IPS-18a (cell line): ENCODE measurements around the gene NMNAT2.
"Not testable (repeated sequence)": the region's sequence is repeated elsewhere in the genome, so short reads cannot be mapped to it uniquely, and the experiment has no call there.

Source experiments
- H3K27ac ChIP-seq: one replicate; pipeline ENCODE4 v1.5.1; 2013; ENCODE audit warnings: low read length
- H3K27me3 ChIP-seq: one replicate; pipeline ENCODE4 v1.6.1; 2013; ENCODE audit warnings: mild to moderate bottlenecking, low read length; ENCODE audit not compliant: control insufficient read depth, insufficient read depth
- H3K36me3 ChIP-seq: one replicate; pipeline ENCODE4 v1.6.1; 2013; ENCODE audit warnings: low read depth, low read length; ENCODE audit not compliant: control insufficient read depth
- H3K4me1 ChIP-seq: one replicate; pipeline ENCODE4 v1.6.1; 2013; ENCODE audit warnings: low read depth, low read length; ENCODE audit not compliant: control insufficient read depth
- H3K4me3 ChIP-seq: one replicate; pipeline ENCODE4 v1.5.1; 2013; ENCODE audit warnings: low read length
- H3K9ac ChIP-seq: one replicate; pipeline ENCODE4 v1.6.1; 2013; ENCODE audit warnings: mild to moderate bottlenecking, low read length, moderate library complexity
- H3K9me3 ChIP-seq: one replicate; pipeline ENCODE4 v1.6.1; 2013; ENCODE audit warnings: low read depth, low read length; ENCODE audit not compliant: control insufficient read depth

NMNAT2 gene

DNA sequence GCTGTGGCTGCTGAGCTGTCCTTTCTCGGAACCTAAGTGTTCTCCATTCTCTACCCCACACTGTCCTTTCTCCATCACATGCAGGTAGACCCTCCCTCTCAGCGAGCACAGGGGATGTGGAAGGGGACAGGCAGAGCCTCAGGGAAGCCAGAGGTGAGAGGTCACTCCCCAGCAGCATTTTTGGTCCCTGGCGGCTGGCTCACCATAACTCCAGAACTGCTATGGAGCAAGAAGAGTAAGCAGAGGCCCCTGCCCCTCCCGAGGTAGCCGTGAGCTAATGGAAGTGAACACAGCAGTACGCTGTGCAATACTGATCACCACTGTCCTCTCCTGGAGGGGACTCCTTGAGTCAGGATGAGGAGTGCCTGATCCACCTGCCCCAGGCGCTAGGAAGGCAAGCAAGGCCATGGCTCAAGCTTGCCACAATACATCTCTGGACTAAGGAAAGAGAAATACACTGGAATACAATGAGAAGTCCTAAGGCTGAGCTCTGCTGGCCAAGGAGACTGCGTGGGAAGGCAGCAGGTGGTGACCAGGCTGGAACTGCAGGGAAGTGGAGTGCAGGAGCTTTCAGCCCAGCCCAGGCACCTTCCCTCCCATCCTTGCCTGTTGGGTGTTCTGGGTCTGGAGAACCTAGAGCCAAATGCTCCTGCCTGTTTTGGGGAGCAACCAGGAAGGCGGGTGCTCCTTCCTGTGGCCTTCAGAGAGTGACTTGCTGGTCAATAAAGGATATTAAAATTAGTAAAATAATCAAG, 135.9 kb downstream of the NMNAT2 start:
- no peak overlapping the region for H3K4me3 ChIP-seq
- peaks cover 26% of the 10 kb centered on the region for H3K4me1 ChIP-seq
- H3K9me3 ChIP-seq: no peaks in the 10 kb centered on the region
- no peaks in the 10 kb centered on the region for H3K27me3 ChIP-seq
- H3K9ac ChIP-seq: no peak overlapping the region
- H3K27ac ChIP-seq: no peak overlapping the region
- H3K36me3 ChIP-seq: no peaks in the 10 kb centered on the region

DNA sequence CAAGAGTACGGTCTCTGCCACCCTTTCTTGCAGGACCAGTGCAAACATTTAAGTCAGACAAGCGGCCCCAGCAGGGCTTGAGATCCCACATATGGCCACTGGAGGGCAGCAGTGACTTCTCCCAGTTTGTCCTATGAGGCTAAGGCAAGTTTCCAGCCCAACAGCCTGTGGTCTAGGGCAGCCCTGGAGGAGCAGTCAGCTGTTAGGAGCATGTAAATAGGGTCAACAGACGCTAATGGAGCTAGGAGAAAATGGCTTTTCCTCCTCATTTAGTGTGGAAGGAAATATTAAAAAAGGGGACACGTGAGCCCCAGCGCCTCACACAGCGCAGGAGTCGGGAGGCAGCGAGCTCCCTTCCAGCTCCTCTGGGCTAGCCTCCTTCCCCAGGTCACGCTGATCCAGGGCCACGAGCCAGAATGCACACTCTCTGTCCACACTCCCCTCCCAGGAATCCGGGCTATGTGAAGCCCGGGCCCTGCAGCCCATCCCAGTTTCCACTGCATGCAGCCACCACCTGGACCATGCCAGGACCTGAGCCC, 136.6 kb downstream of the NMNAT2 start:
- Histone ChIP-seq H3K4me1 (peaks cover 26% of the 10 kb centered on the region), H3K36me3 (no peaks in the 10 kb centered on the region), H3K9me3 (no peaks in the 10 kb centered on the region), H3K4me3 (no peak overlapping the region), H3K27ac (no peak overlapping the region), H3K9ac (no peak overlapping the region), H3K27me3 (no peaks in the 10 kb centered on the region)

DNA sequence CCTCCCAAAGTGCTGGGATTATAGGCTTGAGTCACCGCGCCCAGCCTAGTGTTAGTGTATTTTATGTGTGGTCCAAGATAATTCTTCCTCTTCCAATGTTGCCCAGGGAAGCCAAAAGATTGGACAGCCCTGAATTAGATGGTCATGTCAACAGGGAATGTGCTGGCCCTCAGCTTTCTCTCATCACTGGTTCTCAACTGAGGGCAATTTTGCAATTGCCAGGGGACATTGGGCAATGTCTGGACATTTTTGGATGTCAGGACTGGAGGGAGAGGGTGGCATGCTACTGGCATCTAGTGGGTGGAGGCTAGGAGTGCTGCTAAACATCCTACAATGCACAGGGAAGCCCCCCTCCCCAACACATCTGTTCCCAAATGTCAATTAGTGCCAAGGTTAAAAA, 137.1 kb downstream of the NMNAT2 start:
- Histone ChIP-seq H3K27me3 (no peaks in the 10 kb centered on the region), H3K9me3 (no peaks in the 10 kb centered on the region), H3K9ac (no peak overlapping the region), H3K27ac (no peak overlapping the region), H3K36me3 (no peaks in the 10 kb centered on the region), H3K4me1 (peaks cover 26% of the 10 kb centered on the region), H3K4me3 (no peak overlapping the region)

DNA sequence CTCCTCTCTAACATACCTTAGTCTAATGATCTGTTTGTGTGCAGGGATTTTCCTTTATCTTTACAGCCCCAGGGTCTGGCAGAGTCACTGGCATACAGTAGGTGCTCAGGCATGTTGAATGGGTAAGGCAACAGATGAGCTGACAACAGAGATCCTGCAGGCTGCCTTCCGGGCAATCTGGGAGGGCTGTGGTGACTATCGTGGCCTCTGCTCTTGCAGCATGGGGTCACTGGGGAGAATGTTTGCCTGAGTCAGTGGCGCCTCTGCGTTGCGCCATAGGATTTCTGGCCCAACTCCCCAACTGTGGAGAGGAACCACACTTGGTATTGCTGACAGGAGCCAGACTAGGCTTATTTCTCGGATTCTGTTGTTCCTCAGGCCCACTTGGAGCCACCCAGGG, 138.3 kb downstream of the NMNAT2 start:
- Histone ChIP-seq H3K27ac (no peak overlapping the region), H3K4me3 (no peak overlapping the region), H3K27me3 (no peaks in the 10 kb centered on the region), H3K4me1 (peaks cover 26% of the 10 kb centered on the region), H3K9ac (no peak overlapping the region), H3K9me3 (no peaks in the 10 kb centered on the region), H3K36me3 (no peaks in the 10 kb centered on the region)

DNA sequence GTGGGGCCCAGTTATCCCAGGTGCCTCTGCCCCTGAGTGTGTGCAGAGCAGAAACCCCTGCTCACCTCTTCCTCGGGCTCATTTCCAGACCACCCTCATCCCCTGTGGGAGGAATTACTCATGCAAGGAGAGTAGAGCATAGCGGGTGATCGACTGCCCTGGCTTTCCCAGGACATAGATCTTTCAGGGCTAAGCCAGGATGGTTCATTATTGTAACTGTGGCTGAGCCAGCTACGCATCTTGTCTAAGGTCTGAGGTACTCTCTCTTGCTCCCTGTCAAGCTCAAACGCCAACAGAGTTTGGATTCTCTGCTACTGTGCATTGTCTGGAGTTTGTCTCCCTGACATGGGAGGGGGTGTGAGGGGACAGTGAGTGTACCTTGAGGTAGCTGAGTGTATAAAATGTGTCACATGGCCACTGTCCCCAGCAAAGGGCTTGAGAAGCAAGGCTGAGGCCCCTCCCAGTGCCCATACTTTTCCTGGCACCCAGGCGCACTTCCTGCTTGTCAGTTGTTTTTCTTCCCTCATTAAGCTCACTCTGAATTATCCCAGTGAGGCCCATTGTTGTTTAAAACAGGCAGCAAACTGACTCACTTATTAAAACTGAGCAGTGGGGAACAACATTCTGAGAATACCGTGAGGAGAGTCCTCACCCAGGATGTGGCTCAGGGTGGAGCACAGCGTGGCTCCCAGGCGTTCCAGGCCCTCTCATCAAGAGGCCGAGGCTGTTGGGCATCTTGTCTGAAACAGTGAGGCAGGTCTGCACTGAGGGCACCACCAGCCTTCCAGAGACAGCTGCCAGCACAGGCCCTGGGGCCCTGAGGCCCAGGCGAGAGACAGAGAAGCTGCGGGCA, 139.2 kb downstream of the NMNAT2 start:
- Histone ChIP-seq H3K9ac (no peak overlapping the region), H3K9me3 (no peaks in the 10 kb centered on the region), H3K27me3 (no peaks in the 10 kb centered on the region), H3K4me3 (no peak overlapping the region), H3K4me1 (peaks cover 26% of the 10 kb centered on the region), H3K36me3 (no peaks in the 10 kb centered on the region), H3K27ac (no peak overlapping the region)

DNA sequence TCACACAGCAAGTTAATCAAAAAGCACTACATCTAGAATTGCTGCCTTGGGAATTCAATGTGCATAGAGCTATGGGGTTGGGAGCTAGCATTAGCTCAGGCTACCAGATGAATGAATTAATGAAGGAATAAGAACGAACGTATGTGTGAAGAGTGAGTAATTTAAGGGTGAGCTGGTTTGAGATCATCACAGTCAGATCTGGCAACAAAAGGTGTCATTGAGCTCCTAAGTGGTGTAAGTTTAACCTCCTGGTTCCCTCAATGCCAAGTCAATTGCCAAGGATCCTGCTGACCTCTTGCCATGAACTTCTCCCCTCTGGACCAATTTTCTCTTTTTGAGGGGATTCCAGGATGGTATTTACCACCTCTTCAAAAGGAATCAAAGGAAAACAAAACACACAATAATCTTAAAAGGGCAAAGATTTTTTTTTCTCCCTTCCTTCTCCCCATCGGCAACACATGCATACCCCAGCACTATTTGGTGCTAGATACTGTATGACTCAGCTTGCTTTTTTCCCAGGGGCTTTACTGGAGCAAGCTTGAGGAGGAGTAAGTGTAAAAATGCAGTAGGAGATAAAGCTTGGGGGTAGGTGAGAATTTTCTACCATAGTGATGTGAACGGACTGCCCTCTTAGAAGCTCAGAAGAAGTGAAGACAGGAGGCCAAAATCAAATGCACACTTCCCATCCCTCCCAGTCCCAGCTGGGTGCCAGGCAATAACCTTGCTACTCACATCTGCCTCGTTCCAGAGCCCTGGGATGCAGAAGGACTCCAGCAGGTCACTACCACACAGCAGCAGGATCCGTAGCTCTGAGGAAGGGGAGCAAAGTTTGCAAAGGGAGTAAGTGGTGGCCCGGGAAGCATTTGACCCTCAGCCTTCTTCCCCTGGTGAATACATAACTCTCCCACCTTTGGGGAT, 140.1 kb downstream of the NMNAT2 start:
- Histone ChIP-seq H3K4me3 (no peak overlapping the region), H3K9ac (no peak overlapping the region), H3K27ac (no peak overlapping the region), H3K27me3 (no peaks in the 10 kb centered on the region), H3K9me3 (no peaks in the 10 kb centered on the region), H3K36me3 (no peaks in the 10 kb centered on the region), H3K4me1 (peaks cover 26% of the 10 kb centered on the region)

DNA sequence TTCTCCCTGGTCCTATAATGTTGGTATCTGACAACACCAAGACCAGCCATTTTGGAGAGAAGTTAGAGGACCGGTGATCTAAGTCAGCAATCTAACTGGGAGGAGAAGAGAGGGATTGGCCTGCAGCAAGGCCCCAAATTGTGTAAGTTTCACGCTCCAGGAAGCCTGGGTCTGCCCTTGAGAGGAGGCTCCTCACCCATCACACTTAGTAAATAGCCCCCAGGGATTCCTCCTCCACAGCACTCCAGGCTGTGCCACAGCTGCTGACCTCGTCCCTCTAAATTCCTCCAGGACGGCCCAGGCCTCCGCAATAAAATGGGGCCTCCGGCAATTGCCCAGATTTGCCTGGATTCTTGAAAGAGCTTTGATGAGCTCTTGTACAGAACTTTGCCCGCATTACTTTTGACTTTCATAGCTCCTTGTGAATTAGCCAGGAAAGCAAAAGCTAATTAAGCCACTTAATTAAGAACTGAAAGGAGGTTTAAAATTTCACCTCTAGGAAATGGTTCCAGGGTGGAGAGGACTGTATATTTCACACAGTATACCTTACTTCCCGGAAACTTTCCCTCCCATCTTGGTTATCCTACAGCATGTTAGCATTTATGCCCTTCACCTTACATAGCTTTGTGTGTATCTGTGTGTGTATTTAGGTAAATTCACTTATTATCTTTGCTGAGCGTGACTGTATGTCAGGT, 141.6 kb downstream of the NMNAT2 start:
- no peak overlapping the region for H3K4me3 ChIP-seq
- no peak overlapping the region for H3K9ac ChIP-seq
- H3K4me1 ChIP-seq: peaks cover 21% of the 10 kb centered on the region
- no peaks in the 10 kb centered on the region for H3K9me3 ChIP-seq
- no peaks in the 10 kb centered on the region for H3K27me3 ChIP-seq
- H3K36me3 ChIP-seq: no peaks in the 10 kb centered on the region
- no peak overlapping the region for H3K27ac ChIP-seq

DNA sequence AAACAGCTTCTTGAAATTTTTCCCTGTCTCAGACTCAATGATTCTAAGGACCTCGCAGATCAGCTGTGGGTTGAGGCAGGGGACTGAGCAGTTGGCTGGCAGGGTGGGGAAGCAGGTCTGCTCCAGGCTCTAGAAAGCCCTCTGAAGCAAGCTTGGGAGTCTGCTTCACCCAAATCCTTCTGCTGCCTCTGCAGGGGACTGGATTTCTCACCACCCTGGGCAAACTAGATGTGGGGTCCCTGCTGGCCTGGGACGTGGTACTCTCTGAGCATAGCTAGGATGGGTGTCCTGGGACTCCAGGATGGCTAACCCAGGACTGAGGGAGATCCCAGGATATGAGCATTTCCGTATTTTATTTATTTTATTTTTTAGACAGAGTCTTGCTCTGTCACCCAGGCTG, 142.9 kb downstream of the NMNAT2 start:
- Histone ChIP-seq H3K9me3 (no peaks in the 10 kb centered on the region), H3K4me3 (no peak overlapping the region), H3K4me1 (peaks cover 21% of the 10 kb centered on the region), H3K9ac (no peak overlapping the region), H3K27me3 (no peaks in the 10 kb centered on the region), H3K27ac (no peak overlapping the region), H3K36me3 (no peaks in the 10 kb centered on the region)

DNA sequence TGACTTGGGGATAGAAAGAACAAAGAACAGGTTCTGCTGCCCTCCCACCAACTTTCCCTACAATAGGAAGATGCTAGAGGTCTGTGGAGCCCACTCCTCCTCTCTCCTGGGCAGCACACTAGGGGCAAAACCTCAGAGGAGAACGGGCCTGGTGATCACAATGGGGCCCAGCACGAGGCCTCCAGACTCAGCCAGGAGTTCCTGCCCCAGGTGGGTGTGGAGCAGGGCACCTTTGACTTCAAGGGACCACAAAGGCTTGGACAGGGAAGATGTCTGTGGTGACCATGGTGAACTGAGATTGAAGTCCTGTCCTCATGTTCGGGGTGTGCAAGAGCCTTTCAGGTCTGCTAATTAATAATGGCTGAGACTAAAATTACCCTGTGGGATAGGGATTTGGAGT, 143.3 kb downstream of the NMNAT2 start:
- no peak overlapping the region for H3K9ac ChIP-seq
- no peaks in the 10 kb centered on the region for H3K27me3 ChIP-seq
- no peak overlapping the region for H3K27ac ChIP-seq
- H3K9me3 ChIP-seq: no peaks in the 10 kb centered on the region
- peaks cover 21% of the 10 kb centered on the region for H3K4me1 ChIP-seq
- no peak overlapping the region for H3K4me3 ChIP-seq
- no peaks in the 10 kb centered on the region for H3K36me3 ChIP-seq

DNA sequence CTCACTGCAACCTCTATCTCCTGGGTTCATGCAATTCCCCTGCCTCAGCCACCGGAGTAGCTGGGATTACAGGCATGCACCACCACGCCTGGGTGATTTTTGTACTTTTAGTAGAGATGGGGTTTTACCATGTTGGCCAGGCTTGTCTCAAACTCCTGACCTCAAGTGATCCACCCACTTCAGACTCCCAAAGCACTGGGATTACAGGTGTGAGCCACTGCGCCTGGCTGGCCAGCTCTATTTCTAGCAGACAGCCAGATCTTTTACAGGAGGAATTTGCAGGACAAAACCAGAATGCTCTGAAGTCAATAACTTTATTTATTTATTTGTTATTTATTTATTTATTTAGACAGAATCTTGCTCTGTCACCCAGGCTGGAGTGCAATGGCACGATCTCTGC, 144.2 kb downstream of the NMNAT2 start:
- H3K27me3 ChIP-seq, H3K4me3 ChIP-seq, H3K9me3 ChIP-seq, H3K27ac ChIP-seq, H3K36me3 ChIP-seq, H3K9ac ChIP-seq: not testable (repeated sequence)
- H3K4me1 ChIP-seq: peaks cover 15% of the 10 kb centered on the region
